ENCODE data around the gene RERG.

RERG gene

GRCh38 chr12:15116086-15116485 is 105.1 kb downstream of the RERG start:
- DNase-seq = no peak
- no peak overlapping the region for H3K4me2 ChIP-seq (ENCODE audit: low read depth, low read length)
- H2AFZ ChIP-seq (ENCODE audit: low read length) = no peak overlapping the region
- no peak overlapping the region for H3K4me3 ChIP-seq (ENCODE audit: low read length)
- no peaks in the 10 kb centered on the region for H3K4me1 ChIP-seq (ENCODE audit: low read length)
- no peak overlapping the region for H3K9ac ChIP-seq (ENCODE audit: low read length)
- H3K27ac ChIP-seq (ENCODE audit: low read length) = no peak overlapping the region
- H3K79me2 ChIP-seq (ENCODE audit: low read length) = no peaks in the 10 kb centered on the region
- TF ChIP-seq EZH2 (optimal IDR thresholded peaks at IDR 0.05; ENCODE audit: low read depth, low read length) (no peak), EZH2phosphoT487 (IDR thresholded peaks at IDR 0.05; ENCODE audit: low read length) (no peak), CTCF (IDR thresholded peaks at IDR 0.05; ENCODE audit: low read length) (no peak)
- no peaks in the 10 kb centered on the region for H3K27me3 ChIP-seq (replicated peaks; ENCODE audit: insufficient read depth, low read length)
- H3K9me2 ChIP-seq (replicated peaks; ENCODE audit: insufficient read depth, low read length) = no peaks in the 10 kb centered on the region
- H4K20me1 ChIP-seq (ENCODE audit: insufficient read depth, low read length) = no peaks in the 10 kb centered on the region
- H3K9me3 ChIP-seq (replicated peaks; ENCODE audit: insufficient read depth, low read length) = no peaks in the 10 kb centered on the region
- no peaks in the 10 kb centered on the region for H3K36me3 ChIP-seq (replicated peaks; ENCODE audit: insufficient read depth, low read length)
- H3F3A ChIP-seq (ENCODE audit: insufficient read depth, low read length) = no peaks in the 10 kb centered on the region

GRCh38 chr12:15115434-15115833 is 105.8 kb downstream of the RERG start:
- no peak overlapping the region for H3K4me3 ChIP-seq (ENCODE audit: low read length)
- TF ChIP-seq EZH2 (optimal IDR thresholded peaks at IDR 0.05; ENCODE audit: low read depth, low read length) (no peak), CTCF (IDR thresholded peaks at IDR 0.05; ENCODE audit: low read length) (no peak), EZH2phosphoT487 (IDR thresholded peaks at IDR 0.05; ENCODE audit: low read length) (no peak)
- no peaks in the 10 kb centered on the region for H3K36me3 ChIP-seq (replicated peaks; ENCODE audit: insufficient read depth, low read length)
- no peaks in the 10 kb centered on the region for H3K9me2 ChIP-seq (replicated peaks; ENCODE audit: insufficient read depth, low read length)
- H3F3A ChIP-seq (ENCODE audit: insufficient read depth, low read length) = no peaks in the 10 kb centered on the region
- H2AFZ ChIP-seq (ENCODE audit: low read length) = no peak overlapping the region
- no peaks in the 10 kb centered on the region for H3K9me3 ChIP-seq (replicated peaks; ENCODE audit: insufficient read depth, low read length)
- H4K20me1 ChIP-seq (ENCODE audit: insufficient read depth, low read length) = no peaks in the 10 kb centered on the region
- no peak overlapping the region for H3K9ac ChIP-seq (ENCODE audit: low read length)
- H3K79me2 ChIP-seq (ENCODE audit: low read length) = no peaks in the 10 kb centered on the region
- no peak overlapping the region for H3K27ac ChIP-seq (ENCODE audit: low read length)
- no peak for DNase-seq
- H3K4me2 ChIP-seq (ENCODE audit: low read depth, low read length) = no peak overlapping the region
- no peaks in the 10 kb centered on the region for H3K4me1 ChIP-seq (ENCODE audit: low read length)
- no peaks in the 10 kb centered on the region for H3K27me3 ChIP-seq (replicated peaks; ENCODE audit: insufficient read depth, low read length)

GRCh38 chr12:15114501-15114900 is 106.7 kb downstream of the RERG start:
- DNase-seq = no peak
- Histone ChIP-seq H3K9me3 (replicated peaks; ENCODE audit: insufficient read depth, low read length) (no peaks in the 10 kb centered on the region), H3K4me3 (ENCODE audit: low read length) (no peak overlapping the region), H3K9me2 (replicated peaks; ENCODE audit: insufficient read depth, low read length) (no peaks in the 10 kb centered on the region), H3K79me2 (ENCODE audit: low read length) (no peaks in the 10 kb centered on the region), H3K4me2 (ENCODE audit: low read depth, low read length) (no peak overlapping the region), H3K9ac (ENCODE audit: low read length) (no peak overlapping the region), H2AFZ (ENCODE audit: low read length) (no peak overlapping the region), H3K4me1 (ENCODE audit: low read length) (no peaks in the 10 kb centered on the region), H3K36me3 (replicated peaks; ENCODE audit: insufficient read depth, low read length) (no peaks in the 10 kb centered on the region), H3K27me3 (replicated peaks; ENCODE audit: insufficient read depth, low read length) (no peaks in the 10 kb centered on the region), H3F3A (ENCODE audit: insufficient read depth, low read length) (no peaks in the 10 kb centered on the region), H4K20me1 (ENCODE audit: insufficient read depth, low read length) (no peaks in the 10 kb centered on the region), H3K27ac (ENCODE audit: low read length) (no peak overlapping the region)
- no peak for TF ChIP-seq EZH2phosphoT487 (IDR thresholded peaks at IDR 0.05; ENCODE audit: low read length)
- TF ChIP-seq EZH2 (optimal IDR thresholded peaks at IDR 0.05; ENCODE audit: low read depth, low read length) = no peak
- TF ChIP-seq CTCF (IDR thresholded peaks at IDR 0.05; ENCODE audit: low read length) = no peak
